GM19328 (cell line): ENCODE data around the gene PNPLA1.
"Not testable (repeated sequence)": the region's sequence is repeated elsewhere in the genome, so short reads cannot be mapped to it uniquely, and the experiment has no call there.

Source experiments
- ATAC-seq: cut with Tn5 transposase; IDR thresholded peaks from one replicate; pipeline ENCODE4 v1.9.1; 2021; ENCODE audit warnings: mild to moderate bottlenecking, moderate library complexity; ENCODE audit not compliant: unreplicated experiment

Gene PNPLA1

GRCh38 chr6:36334832-36335459 lies 65.1 kb downstream of the PNPLA1 start:
- ATAC-seq, result no peak

- ATAC-seq, result no peak
These were observed 65.8 kb downstream of the PNPLA1 start for GRCh38 chr6:36335465-36336207.

- no peak for ATAC-seq
These were observed 66.4 kb downstream of the PNPLA1 start for GRCh38 chr6:36336208-36336710.

GRCh38 chr6:36336779-36337241 lies 67.0 kb downstream of the PNPLA1 start, which contains the start of gene BNIP5:
TSS of gene BNIP5 (minus strand) at chr6:36336888. CDS start at chr6:36330690, 6,198 bp downstream.
- no peak for ATAC-seq

GRCh38 chr6:36337814-36338213 lies 68.0 kb downstream of the PNPLA1 start:
- ATAC-seq, result no peak

GRCh38 chr6:36338223-36338622 lies 68.4 kb downstream of the PNPLA1 start:
- ATAC-seq, result not testable (repeated sequence)

GRCh38 chr6:36339146-36339545 lies 69.3 kb downstream of the PNPLA1 start:
- no peak for ATAC-seq

- ATAC-seq, result no peak
These were observed 70.4 kb downstream of the PNPLA1 start for GRCh38 chr6:36340306-36340617.

- ATAC-seq, result no peak
These were observed 71.0 kb downstream of the PNPLA1 start for GRCh38 chr6:36340618-36341454.

GRCh38 chr6:36343109-36343680 lies 73.3 kb downstream of the PNPLA1 start:
- no peak for ATAC-seq

- no peak for ATAC-seq
These were observed 76.0 kb downstream of the PNPLA1 start for GRCh38 chr6:36345681-36346466.

- no peak for ATAC-seq
These were observed 76.8 kb downstream of the PNPLA1 start for GRCh38 chr6:36346486-36347273.

- ATAC-seq, result no peak
These were observed 77.8 kb downstream of the PNPLA1 start for GRCh38 chr6:36347621-36348020.

GRCh38 chr6:36349240-36349639 lies 79.4 kb downstream of the PNPLA1 start:
- no peak for ATAC-seq

GRCh38 chr6:36350082-36350481 lies 80.2 kb downstream of the PNPLA1 start:
- no peak for ATAC-seq

GRCh38 chr6:36350681-36351571 lies 81.1 kb downstream of the PNPLA1 start:
- ATAC-seq, result no peak

GRCh38 chr6:36352477-36353157 lies 82.8 kb downstream of the PNPLA1 start:
- no peak for ATAC-seq

GRCh38 chr6:36353411-36353915 lies 83.6 kb downstream of the PNPLA1 start:
- ATAC-seq, result no peak
